ENCODE data around the gene FEZF1.

DNA sequence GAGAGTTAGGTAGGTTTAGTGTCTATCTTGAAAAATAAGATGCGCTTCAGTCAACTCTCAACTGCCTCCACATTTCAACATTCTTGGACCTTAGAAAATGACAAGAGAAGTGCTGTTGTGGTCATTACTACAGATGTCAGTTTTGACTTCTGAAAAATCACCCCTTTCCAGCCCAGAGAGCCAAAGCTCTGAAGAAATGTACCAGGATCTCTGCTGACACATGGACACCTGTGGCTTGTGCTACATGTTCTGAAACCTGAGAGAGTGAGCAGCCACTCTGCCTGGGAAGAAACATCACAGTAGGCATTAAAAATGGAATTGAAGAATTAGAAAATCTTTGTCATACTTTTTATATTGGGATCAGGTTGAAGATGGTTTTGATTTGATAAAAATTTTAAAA lies 35.9 kb upstream of the FEZF1 start:
- TF ChIP-seq, protein P1, sequence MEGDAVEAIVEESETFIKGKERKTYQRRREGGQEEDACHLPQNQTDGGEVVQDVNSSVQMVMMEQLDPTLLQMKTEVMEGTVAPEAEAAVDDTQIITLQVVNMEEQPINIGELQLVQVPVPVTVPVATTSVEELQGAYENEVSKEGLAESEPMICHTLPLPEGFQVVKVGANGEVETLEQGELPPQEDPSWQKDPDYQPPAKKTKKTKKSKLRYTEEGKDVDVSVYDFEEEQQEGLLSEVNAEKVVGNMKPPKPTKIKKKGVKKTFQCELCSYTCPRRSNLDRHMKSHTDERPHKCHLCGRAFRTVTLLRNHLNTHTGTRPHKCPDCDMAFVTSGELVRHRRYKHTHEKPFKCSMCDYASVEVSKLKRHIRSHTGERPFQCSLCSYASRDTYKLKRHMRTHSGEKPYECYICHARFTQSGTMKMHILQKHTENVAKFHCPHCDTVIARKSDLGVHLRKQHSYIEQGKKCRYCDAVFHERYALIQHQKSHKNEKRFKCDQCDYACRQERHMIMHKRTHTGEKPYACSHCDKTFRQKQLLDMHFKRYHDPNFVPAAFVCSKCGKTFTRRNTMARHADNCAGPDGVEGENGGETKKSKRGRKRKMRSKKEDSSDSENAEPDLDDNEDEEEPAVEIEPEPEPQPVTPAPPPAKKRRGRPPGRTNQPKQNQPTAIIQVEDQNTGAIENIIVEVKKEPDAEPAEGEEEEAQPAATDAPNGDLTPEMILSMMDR (IDR thresholded peaks at IDR 0.05): no peak
- no peak for TF ChIP-seq POLR2A (IDR thresholded peaks at IDR 0.05)
